ENCODE data around the gene P2RX3.

DNA sequence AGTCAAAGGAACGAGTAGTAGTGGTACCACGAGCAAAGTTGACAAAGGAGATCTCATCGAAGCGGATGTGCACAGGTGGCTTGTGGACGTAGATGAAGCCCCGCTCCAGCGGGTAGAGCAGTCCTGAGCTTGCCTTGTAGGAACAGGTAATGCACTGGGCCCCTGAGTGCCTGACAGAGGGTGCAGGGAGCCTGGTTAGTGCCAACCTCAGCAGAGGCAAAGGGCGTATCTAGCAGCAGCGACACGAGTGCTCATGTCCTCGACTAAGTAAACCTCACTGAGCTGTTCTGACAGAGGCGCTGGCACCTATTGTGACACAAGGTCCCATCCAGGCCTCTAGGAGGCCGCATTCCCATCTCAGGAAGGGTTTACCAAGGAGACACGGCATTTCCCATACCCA is 6.4 kb upstream of the P2RX3 start:
- TF ChIP-seq GATA2 (IDR thresholded peaks at IDR 0.05; ENCODE audit: low read depth, low read length) (no peak), GATA3 (IDR thresholded peaks at IDR 0.05; ENCODE audit: low read depth, low read length) (no peak)
